HEK293 (cell line): Measurements from ENCODE around the gene SPON1.

Experiments used
- CTCF ChIA-PET: fragments of 350-600 bp; formaldehyde crosslinking; extraction: SDS; loops from one replicate; lab custom pipeline; 2021; ENCODE audit warnings: antibody characterized with exemption; lab: Yijun Ruan, JAX
- POLR2A ChIA-PET: fragments of 300-600 bp; formaldehyde crosslinking; extraction: SDS; loops from one replicate; lab custom pipeline; 2020; ENCODE audit warnings: antibody characterized with exemption, inconsistent platforms; lab: Yijun Ruan, JAX
- H3K27ac ChIP-seq: fragments of 200-500 bp; sonication (Bioruptor generic); 2 replicates; pipeline ENCODE4 v1.5.1; 2014; ENCODE audit warnings: low read depth, low read length, control low read depth, inconsistent platforms; ENCODE audit errors: extremely low read depth
- H3K36me3 ChIP-seq, 2 experiments: fragments of 200-500 bp in 1 of 2; sonication (Bioruptor generic) in 1 of 2; 1 replicate in 1 of 2; 2 replicates in 1 of 2; pipeline ENCODE4 v1.5.1; 2014 to 2017; ENCODE audit warnings: inconsistent platforms in 2 of 2, low read length in 2 of 2; ENCODE audit not compliant: control insufficient read depth in 2 of 2, insufficient read depth in 1 of 2
- H3K4me1 ChIP-seq: fragments of 200-500 bp; sonication (Bioruptor generic); 2 replicates; pipeline ENCODE4 v1.5.1; 2014; ENCODE audit warnings: mild to moderate bottlenecking, low read length, inconsistent platforms; ENCODE audit not compliant: control insufficient read depth, insufficient read depth
- H3K4me3 ChIP-seq: 2 replicates; pipeline ENCODE4 v1.5.1; 2011; ENCODE audit warnings: low read depth, mild to moderate bottlenecking, control low read depth, low read length, moderate library complexity
- H3K9me3 ChIP-seq: fragments of 200-500 bp; sonication (Bioruptor generic); 2 replicates; pipeline ENCODE4 v1.5.1; 2014; ENCODE audit warnings: low read depth, low read length, inconsistent platforms; ENCODE audit not compliant: control insufficient read depth, insufficient read depth
- REST ChIP-seq: fragments of 450-650 bp; formaldehyde crosslinking; IDR thresholded peaks from 2 replicates; pipeline ENCODE4 v1.5.1; 2016; ENCODE audit warnings: missing biosample characterization, missing genetic modification characterization
- SP2 ChIP-seq: fragments of 450-650 bp; formaldehyde crosslinking; IDR thresholded peaks from 2 replicates; pipeline ENCODE4 v1.5.1; 2016; ENCODE audit warnings: missing biosample characterization, missing genetic modification characterization
- WT1 ChIP-seq: fragments of 450-650 bp; formaldehyde crosslinking; IDR thresholded peaks from 2 replicates; pipeline ENCODE4 v1.5.1; 2016; ENCODE audit warnings: missing biosample characterization, missing genetic modification characterization
- YY2 ChIP-seq: fragments of 450-650 bp; formaldehyde crosslinking; IDR thresholded peaks from 2 replicates; pipeline ENCODE4 v1.5.1; 2016; ENCODE audit warnings: missing biosample characterization, missing genetic modification characterization
- ZBTB44 ChIP-seq: fragments of 450-650 bp; IDR thresholded peaks from 2 replicates; pipeline ENCODE4 v1.5.1; 2018; ENCODE audit warnings: missing biosample characterization, mild to moderate bottlenecking, missing genetic modification characterization
- ZIC2 ChIP-seq: fragments of 450-650 bp; formaldehyde crosslinking; IDR thresholded peaks from 2 replicates; pipeline ENCODE4 v1.5.1; 2016; ENCODE audit warnings: missing biosample characterization, missing genetic modification characterization
- ZNF114 ChIP-seq: fragments of 450-650 bp; formaldehyde crosslinking; IDR thresholded peaks from 2 replicates; pipeline ENCODE4 v1.5.0; 2017; ENCODE audit warnings: missing biosample characterization, missing genetic modification characterization
- ZNF132 ChIP-seq: fragments of 450-650 bp; formaldehyde crosslinking; IDR thresholded peaks from 2 replicates; pipeline ENCODE4 v1.5.1; 2017; ENCODE audit warnings: missing biosample characterization, missing genetic modification characterization, borderline replicate concordance
- ZNF146 ChIP-seq: fragments of 450-650 bp; formaldehyde crosslinking; IDR thresholded peaks from 2 replicates; pipeline ENCODE4 v1.5.1; 2016; ENCODE audit warnings: missing biosample characterization, missing genetic modification characterization
- ZNF214 ChIP-seq: fragments of 450-650 bp; formaldehyde crosslinking; IDR thresholded peaks from 2 replicates; pipeline ENCODE4 v1.5.1; 2017; ENCODE audit warnings: missing biosample characterization, mild to moderate bottlenecking, missing genetic modification characterization, borderline replicate concordance
- ZNF391 ChIP-seq: fragments of 450-650 bp; formaldehyde crosslinking; IDR thresholded peaks from 2 replicates; pipeline ENCODE4 v1.5.1; 2016; ENCODE audit warnings: low read depth, missing biosample characterization, missing genetic modification characterization, borderline replicate concordance
- ZNF530 ChIP-seq: fragments of 450-650 bp; formaldehyde crosslinking; IDR thresholded peaks from 2 replicates; pipeline ENCODE4 v1.5.1; 2016; ENCODE audit warnings: low read depth, missing biosample characterization, missing genetic modification characterization
- ZNF76 ChIP-seq: fragments of 450-650 bp; formaldehyde crosslinking; IDR thresholded peaks from 2 replicates; pipeline ENCODE4; 2016; ENCODE audit warnings: low read depth, missing biosample characterization, missing genetic modification characterization, borderline replicate concordance
- TF ChIP-seq, protein P1 (sequence below): fragments of 450-650 bp; formaldehyde crosslinking; IDR thresholded peaks from 2 replicates; pipeline ENCODE4 v1.5.1; 2017; ENCODE audit warnings: missing biosample characterization, missing genetic modification characterization
- TF ChIP-seq, protein P2 (sequence below): fragments of 450-650 bp; formaldehyde crosslinking; conservative IDR thresholded peaks from 2 replicates; pipeline ENCODE4 v1.5.1; 2016; ENCODE audit warnings: low read depth, missing biosample characterization, missing genetic modification characterization

SPON1 gene

GRCh38 chr11:14045417-14045816, 82.9 kb downstream of the SPON1 start:
- TF ChIP-seq YY2, result no peak
- no peak for TF ChIP-seq ZIC2 (tag by site-specific recombination)
- no peak for TF ChIP-seq ZNF146 (tag by site-specific recombination)
- no peak for TF ChIP-seq ZNF391
- TF ChIP-seq, protein P1, sequence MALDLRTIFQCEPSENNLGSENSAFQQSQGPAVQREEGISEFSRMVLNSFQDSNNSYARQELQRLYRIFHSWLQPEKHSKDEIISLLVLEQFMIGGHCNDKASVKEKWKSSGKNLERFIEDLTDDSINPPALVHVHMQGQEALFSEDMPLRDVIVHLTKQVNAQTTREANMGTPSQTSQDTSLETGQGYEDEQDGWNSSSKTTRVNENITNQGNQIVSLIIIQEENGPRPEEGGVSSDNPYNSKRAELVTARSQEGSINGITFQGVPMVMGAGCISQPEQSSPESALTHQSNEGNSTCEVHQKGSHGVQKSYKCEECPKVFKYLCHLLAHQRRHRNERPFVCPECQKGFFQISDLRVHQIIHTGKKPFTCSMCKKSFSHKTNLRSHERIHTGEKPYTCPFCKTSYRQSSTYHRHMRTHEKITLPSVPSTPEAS, result no peak
- no peak for TF ChIP-seq SP2 (tag by site-specific recombination)
- TF ChIP-seq ZBTB44 (tag by site-specific recombination), result no peak
- TF ChIP-seq ZNF214 (tag by site-specific recombination), result no peak
- no peak for TF ChIP-seq REST
- no peak for TF ChIP-seq ZNF76 (tag by site-specific recombination)
- CTCF ChIA-PET, result interaction anchor here (0.6 to 0.7 kb wide), 3 partner anchors 89 to 106 kb away, joined by 3 read pairs; no protein-coding TSS in a partner anchor
- Histone ChIP-seq H3K27ac (no peak overlapping the region), H3K4me1 (no peaks in the 10 kb centered on the region), H3K36me3 (no peaks in the 10 kb centered on the region), H3K4me3 (no peak overlapping the region), H3K9me3 (no peaks in the 10 kb centered on the region)
- POLR2A ChIA-PET, result no interaction called here

- ChIA-PET POLR2A (no interaction called here), CTCF (interaction anchor here (0.7 kb wide), 1 partner anchor 385 kb away, joined by 3 read pairs; no protein-coding TSS in a partner anchor)
- Histone ChIP-seq H3K9me3 (no peaks in the 10 kb centered on the region), H3K4me1 (no peaks in the 10 kb centered on the region), H3K36me3 (no peaks in the 10 kb centered on the region), H3K27ac (no peak overlapping the region), H3K4me3 (no peak overlapping the region)
- no peak for TF ChIP-seq ZNF132 (tag by site-specific recombination)
- no peak for TF ChIP-seq ZNF114
Measured at GRCh38 chr11:14052198-14052597, 89.7 kb downstream of the SPON1 start.

- TF ChIP-seq, protein P2, sequence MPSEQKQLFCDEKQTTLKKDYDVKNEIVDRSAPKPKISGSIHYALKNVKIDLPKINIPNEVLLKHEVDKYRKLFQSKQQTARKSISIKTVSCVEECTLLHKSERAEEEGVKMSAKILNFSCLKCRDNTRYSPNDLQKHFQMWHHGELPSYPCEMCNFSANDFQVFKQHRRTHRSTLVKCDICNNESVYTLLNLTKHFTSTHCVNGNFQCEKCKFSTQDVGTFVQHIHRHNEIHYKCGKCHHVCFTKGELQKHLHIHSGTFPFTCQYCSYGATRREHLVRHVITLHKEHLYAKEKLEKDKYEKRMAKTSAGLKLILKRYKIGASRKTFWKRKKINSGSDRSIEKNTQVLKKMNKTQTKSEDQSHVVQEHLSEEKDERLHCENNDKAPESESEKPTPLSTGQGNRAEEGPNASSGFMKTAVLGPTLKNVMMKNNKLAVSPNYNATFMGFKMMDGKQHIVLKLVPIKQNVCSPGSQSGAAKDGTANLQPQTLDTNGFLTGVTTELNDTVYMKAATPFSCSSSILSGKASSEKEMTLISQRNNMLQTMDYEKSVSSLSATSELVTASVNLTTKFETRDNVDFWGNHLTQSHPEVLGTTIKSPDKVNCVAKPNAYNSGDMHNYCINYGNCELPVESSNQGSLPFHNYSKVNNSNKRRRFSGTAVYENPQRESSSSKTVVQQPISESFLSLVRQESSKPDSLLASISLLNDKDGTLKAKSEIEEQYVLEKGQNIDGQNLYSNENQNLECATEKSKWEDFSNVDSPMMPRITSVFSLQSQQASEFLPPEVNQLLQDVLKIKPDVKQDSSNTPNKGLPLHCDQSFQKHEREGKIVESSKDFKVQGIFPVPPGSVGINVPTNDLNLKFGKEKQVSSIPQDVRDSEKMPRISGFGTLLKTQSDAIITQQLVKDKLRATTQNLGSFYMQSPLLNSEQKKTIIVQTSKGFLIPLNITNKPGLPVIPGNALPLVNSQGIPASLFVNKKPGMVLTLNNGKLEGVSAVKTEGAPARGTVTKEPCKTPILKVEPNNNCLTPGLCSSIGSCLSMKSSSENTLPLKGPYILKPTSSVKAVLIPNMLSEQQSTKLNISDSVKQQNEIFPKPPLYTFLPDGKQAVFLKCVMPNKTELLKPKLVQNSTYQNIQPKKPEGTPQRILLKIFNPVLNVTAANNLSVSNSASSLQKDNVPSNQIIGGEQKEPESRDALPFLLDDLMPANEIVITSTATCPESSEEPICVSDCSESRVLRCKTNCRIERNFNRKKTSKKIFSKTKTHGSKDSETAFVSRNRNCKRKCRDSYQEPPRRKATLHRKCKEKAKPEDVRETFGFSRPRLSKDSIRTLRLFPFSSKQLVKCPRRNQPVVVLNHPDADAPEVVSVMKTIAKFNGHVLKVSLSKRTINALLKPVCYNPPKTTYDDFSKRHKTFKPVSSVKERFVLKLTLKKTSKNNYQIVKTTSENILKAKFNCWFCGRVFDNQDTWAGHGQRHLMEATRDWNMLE (tag by site-specific recombination), result no peak
- TF ChIP-seq ZNF530 (tag by site-specific recombination) (no peak), WT1 (tag by site-specific recombination) (no peak)
- no peaks in the 10 kb centered on the region for H3K9me3 ChIP-seq
- no peaks in the 10 kb centered on the region for H3K36me3 ChIP-seq
- H3K4me1 ChIP-seq, result no peaks in the 10 kb centered on the region
- H3K4me3 ChIP-seq, result no peak overlapping the region
- CTCF ChIA-PET, result interaction anchor here (0.7 kb wide), 1 partner anchor 1714 kb away, joined by 3 read pairs; no protein-coding TSS in a partner anchor
- POLR2A ChIA-PET, result no interaction called here
- no peak overlapping the region for H3K27ac ChIP-seq
Measured at GRCh38 chr11:14054116-14055107, 91.9 kb downstream of the SPON1 start.
